T-cell (primary cell): ENCODE data around the gene EIF4E2. TPM values are rescaled to one million over a fixed set of nuclear protein-coding genes. Genes with fewer than 3 reads are reported as not detected.
A peak's percentile ranks its signal among the peaks of the same experiment; 100 is the strongest.

Source experiments
- ATAC-seq, 4 experiments: fragments of 200-7000 bp in 3 of 4; fragments of 150-1000 bp in 1 of 4; cut with Tn5 transposase; replicated peaks in 1 of 4; 1 replicate in 3 of 4; 2 replicates in 1 of 4; pipeline ENCODE4 v1.10.0; 2021; ENCODE audit warnings: moderate library complexity in 3 of 4, mild to moderate bottlenecking in 2 of 4, moderate number of reproducible peaks in 1 of 4
- CTCF ChIA-PET, 2 donors: fragments of 300-600 bp; sonication (Branson Sonifier 250); formaldehyde crosslinking; loops; one replicate each; lab custom pipeline; 2022; ENCODE audit warnings: antibody characterized with exemption in 2 of 2; lab: Charles Lee
- POLR2A ChIA-PET, 2 donors: fragments of 300-600 bp; sonication (Branson Sonifier 250); formaldehyde crosslinking; loops; one replicate each; lab custom pipeline; 2022; ENCODE audit warnings: antibody characterized with exemption in 2 of 2; lab: Charles Lee
- DNase-seq, 35 experiments: peaks; one replicate each; pipeline versions ENCODE4 v3.0.0 to v3.0.0-alpha.2; 2013 to 2023
- H3K27ac ChIP-seq: one replicate; pipeline ENCODE4 v1.5.1; 2013; ENCODE audit warnings: low read length
- H3K27me3 ChIP-seq, 2 experiments: replicated peaks in 1 of 2; 1 replicate in 1 of 2; 2 replicates in 1 of 2; pipeline versions ENCODE4 v1.6.1 to v1.7.0; 2013; ENCODE audit warnings: low read length in 1 of 2, mixed read lengths in 1 of 2; ENCODE audit not compliant: control insufficient read depth in 2 of 2, insufficient read depth in 2 of 2; ENCODE audit errors: extremely low read depth in 1 of 2
- H3K36me3 ChIP-seq, 2 donors: 1 replicate in 1 of 2; 2 replicates in 1 of 2; pipeline versions ENCODE4 v1.6.1 to v1.7.0; 2013; ENCODE audit warnings: low read length in 1 of 2; ENCODE audit not compliant: control insufficient read depth in 2 of 2, insufficient read depth in 1 of 2; ENCODE audit errors: extremely low read depth in 1 of 2
- H3K4me1 ChIP-seq, 2 experiments: 1 replicate in 1 of 2; 2 replicates in 1 of 2; pipeline versions ENCODE4 v1.6.1 to v1.7.0; 2013; ENCODE audit warnings: low read length in 2 of 2, mixed read lengths in 1 of 2; ENCODE audit not compliant: insufficient read depth in 2 of 2, control insufficient read depth in 1 of 2; ENCODE audit errors: extremely low read depth in 1 of 2
- H3K4me3 ChIP-seq, 2 donors: 1 replicate in 1 of 2; 2 replicates in 1 of 2; pipeline versions ENCODE4 v1.5.1 to v1.7.0; 2013; ENCODE audit warnings: mild to moderate bottlenecking in 2 of 2, low read length in 1 of 2, moderate library complexity in 1 of 2; ENCODE audit not compliant: control insufficient read depth in 1 of 2; ENCODE audit errors: extremely low read depth in 1 of 2
- H3K9me3 ChIP-seq: 2 replicates; pipeline ENCODE4 v1.7.0; 2013
- H3K27ac Mint-ChIP-seq, 2 donors: one replicate each; pipeline ENCODE4 v1.8.0; 2020 to 2021; ENCODE audit warnings: mild to moderate bottlenecking in 2 of 2, mixed read lengths in 2 of 2
- H3K27me3 Mint-ChIP-seq, 2 donors: one replicate each; pipeline ENCODE4 v1.8.0; 2021 to 2022; ENCODE audit warnings: mixed read lengths in 2 of 2
- H3K36me3 Mint-ChIP-seq: one replicate; pipeline ENCODE4 v1.8.0; 2021; ENCODE audit warnings: mixed read lengths
- H3K4me1 Mint-ChIP-seq, 3 donors: one replicate each; pipeline ENCODE4 v1.8.0; 2020 to 2022; ENCODE audit warnings: mixed read lengths in 3 of 3, mild to moderate bottlenecking in 1 of 3
- H3K4me3 Mint-ChIP-seq, 3 donors: one replicate each; pipeline ENCODE4 v1.8.0; 2020 to 2022; ENCODE audit warnings: mild to moderate bottlenecking in 3 of 3, mixed read lengths in 3 of 3, moderate library complexity in 3 of 3
- H3K9me3 Mint-ChIP-seq, 3 donors: one replicate each; pipeline ENCODE4 v1.8.0; 2020 to 2022; ENCODE audit warnings: mixed read lengths in 3 of 3
- WGBS: methylation state at CpG from one replicate; pipeline ENCODE4 v1.1.5; 2013; ENCODE audit warnings: missing lambda C conversion rate; ENCODE audit not compliant: insufficient coverage; 5-methylcytosine and 5-hydroxymethylcytosine counted together
- total RNA-seq, 35 experiments: library from RNA in 6 of 35; stranded (reverse) in 6 of 35; fragments of 120-200 nt in 1 of 35; gene quantifications; one replicate each; pipeline versions ENCODE4 v1.2.1 to v1.2.4 and lab custom pipeline; 2013 to 2026

EIF4E2 gene
- total RNA-seq, 5 donors from 2014 or later (not counting 1 experiment from before 2014, with no cell fraction given), result 49.5 to 60.9 (median 55.3) TPM

DNA sequence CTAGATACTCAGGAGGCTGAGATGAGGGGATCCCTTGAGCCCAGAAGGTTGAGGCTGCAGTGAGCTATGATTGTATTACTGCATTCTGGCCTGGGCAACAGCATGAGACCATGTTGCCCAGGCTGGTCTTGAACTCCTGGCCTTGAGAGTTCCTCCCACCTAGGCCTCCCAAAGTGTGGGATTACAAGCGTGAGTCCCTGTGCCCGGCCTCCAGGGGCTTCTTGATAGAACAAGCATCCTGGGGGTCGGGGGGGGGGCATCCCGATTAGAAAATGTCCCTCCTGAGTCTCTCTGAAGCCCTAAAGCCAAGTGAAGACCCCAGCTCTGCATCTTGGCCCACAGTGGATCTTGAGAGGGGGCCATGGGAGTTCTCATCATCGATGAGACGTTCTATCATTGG lies 60.6 kb downstream of the EIF4E2 start:
- no peaks in the 10 kb centered on the region for H3K36me3 Mint-ChIP-seq
- no peak overlapping the region for H3K4me3 Mint-ChIP-seq
- H3K9me3 ChIP-seq, result no peaks in the 10 kb centered on the region
- no peak overlapping the region for H3K27ac Mint-ChIP-seq
- no peak for DNase-seq
- peaks cover 0 to 10% of the 10 kb centered on the region in 2 experiments for H3K27me3 ChIP-seq
- no peaks in the 10 kb centered on the region for H3K9me3 Mint-ChIP-seq
- WGBS, result 79% methylated on average over 6 of the region's 6 CpGs
- no peaks in the 10 kb centered on the region for H3K36me3 ChIP-seq
- H3K4me1 Mint-ChIP-seq, result peaks cover 4% of the 10 kb centered on the region in 3 donors
- H3K4me1 ChIP-seq, result peaks cover 0 to 10% of the 10 kb centered on the region in 2 experiments
- H3K27ac ChIP-seq, result no peak overlapping the region
- no peak for ATAC-seq
- CTCF ChIA-PET, result interaction anchor here in 1 of 2 donors (0.6 kb wide), 1 partner anchor 443 kb away, joined by 8 read pairs; no protein-coding TSS in a partner anchor
- no peak overlapping the region for H3K4me3 ChIP-seq
- POLR2A ChIA-PET, result no interaction called here
- no peaks in the 10 kb centered on the region for H3K27me3 Mint-ChIP-seq

DNA sequence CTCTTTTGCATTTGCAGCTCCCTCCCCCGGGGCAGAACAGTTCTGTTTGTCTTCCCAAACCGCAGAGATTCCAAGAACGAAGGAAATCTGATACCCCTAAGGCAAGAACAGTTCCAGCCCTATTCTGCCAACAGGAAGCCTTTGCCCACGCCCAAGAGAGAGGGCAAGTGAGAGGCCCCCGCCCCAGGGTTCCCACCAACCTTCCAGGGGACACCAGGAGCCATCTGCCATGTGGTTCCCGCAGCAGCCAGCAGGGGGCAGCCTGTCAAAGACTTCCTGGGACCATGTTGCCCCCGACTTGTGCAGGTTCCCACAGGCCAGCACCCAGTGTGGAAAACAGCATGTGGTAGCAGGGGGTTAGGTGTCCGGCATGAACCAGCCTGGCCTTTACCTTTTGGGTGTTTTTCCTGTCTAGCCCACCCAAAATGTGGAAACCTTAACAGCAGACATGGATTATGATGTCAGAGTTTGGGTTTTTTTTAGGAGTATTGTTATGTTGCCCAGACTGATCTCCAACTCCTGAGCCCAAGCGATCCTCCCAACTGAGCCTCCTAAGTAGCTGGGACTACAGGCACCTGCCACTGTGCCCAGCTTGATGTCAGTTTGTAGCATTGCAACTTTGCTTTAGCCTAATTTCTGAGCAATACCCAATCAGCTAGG lies 61.2 kb downstream of the EIF4E2 start:
- H3K27ac ChIP-seq, result no peak overlapping the region
- H3K4me1 Mint-ChIP-seq, result no peaks in the 10 kb centered on the region
- H3K36me3 Mint-ChIP-seq, result no peaks in the 10 kb centered on the region
- H3K27me3 ChIP-seq, result peaks cover 0 to 10% of the 10 kb centered on the region in 2 experiments
- no peak overlapping the region for H3K4me3 Mint-ChIP-seq
- peaks cover 0 to 5% of the 10 kb centered on the region in 2 experiments for H3K4me1 ChIP-seq
- no peaks in the 10 kb centered on the region for H3K36me3 ChIP-seq
- H3K4me3 ChIP-seq, result no peak overlapping the region
- ATAC-seq (peak; percentile 50 to 65 (median 60)), DNase-seq (peak in 34 of 35 experiments; percentile 13 to 75 (median 54))
- 39% methylated on average over 5 of the region's 9 CpGs for WGBS
- CTCF ChIA-PET, result no interaction called here
- POLR2A ChIA-PET, result no interaction called here
- peaks cover 0 to 3% of the 10 kb centered on the region in 2 donors for H3K27me3 Mint-ChIP-seq
- no peak overlapping the region for H3K27ac Mint-ChIP-seq
- H3K9me3 ChIP-seq, result no peaks in the 10 kb centered on the region
- H3K9me3 Mint-ChIP-seq, result no peaks in the 10 kb centered on the region

DNA sequence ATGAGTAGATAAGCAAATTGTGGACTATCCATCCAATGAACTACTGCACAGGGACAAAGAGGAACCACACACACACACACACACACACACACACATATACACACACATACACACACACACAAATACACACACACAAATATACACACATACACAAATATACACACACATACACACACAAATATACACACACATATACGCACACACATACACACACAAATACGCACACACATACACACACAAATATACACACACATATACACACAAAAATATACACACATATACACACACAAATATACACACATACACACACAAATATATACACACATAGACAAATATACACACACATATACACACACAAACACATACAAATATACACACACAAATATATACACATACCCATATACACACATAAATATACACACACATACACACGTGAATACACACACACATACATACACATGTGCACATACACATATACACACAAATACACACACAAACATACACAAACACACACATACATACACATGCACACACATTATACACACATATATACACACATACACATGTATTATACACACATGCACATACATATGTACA lies 63.1 kb downstream of the EIF4E2 start:
- ATAC-seq (no peak), DNase-seq (no peak)
- Histone ChIP-seq H3K4me3 (no peak overlapping the region), H3K27ac (no peak overlapping the region), H3K4me1 (peaks cover 0 to 5% of the 10 kb centered on the region in 2 experiments), H3K36me3 (no peaks in the 10 kb centered on the region), H3K9me3 (no peaks in the 10 kb centered on the region), H3K27me3 (peaks cover 0 to 12% of the 10 kb centered on the region in 2 experiments)
- Mint-ChIP-seq H3K27me3 (peaks cover 0 to 4% of the 10 kb centered on the region in 2 donors), H3K4me1 (no peaks in the 10 kb centered on the region), H3K36me3 (no peaks in the 10 kb centered on the region), H3K9me3 (no peaks in the 10 kb centered on the region), H3K4me3 (no peak overlapping the region), H3K27ac (no peak overlapping the region)
- CTCF ChIA-PET, result interaction anchor here (0.5 to 0.7 kb wide), 3 partner anchors 24 to 553 kb away, joined by 3 to 6 read pairs (median 4); no protein-coding TSS in a partner anchor
- POLR2A ChIA-PET, result no interaction called here
- 80% methylated on average over 3 of the region's 3 CpGs for WGBS

DNA sequence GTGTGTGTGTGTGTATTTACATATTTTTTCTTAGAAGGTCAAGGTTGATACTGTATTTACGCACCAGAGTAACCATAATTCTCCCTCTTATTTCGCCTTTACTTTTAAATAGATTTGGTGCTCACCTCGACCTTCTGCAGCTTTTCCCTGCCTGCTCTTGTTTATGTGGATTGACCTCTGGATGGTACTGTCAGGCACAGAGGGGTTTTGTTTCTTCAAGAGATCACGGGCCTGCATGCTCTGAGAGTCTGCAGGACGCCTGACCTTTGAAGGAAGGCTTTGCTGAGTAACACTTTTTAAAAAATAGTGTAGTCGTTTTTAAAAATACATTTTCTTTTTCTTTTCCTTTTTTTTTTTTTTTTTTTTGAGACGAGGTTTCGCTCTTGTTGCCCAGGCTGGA lies 64.8 kb downstream of the EIF4E2 start:
- Mint-ChIP-seq H3K36me3 (no peaks in the 10 kb centered on the region), H3K4me1 (no peaks in the 10 kb centered on the region), H3K9me3 (no peaks in the 10 kb centered on the region), H3K27ac (no peak overlapping the region), H3K4me3 (no peak overlapping the region), H3K27me3 (peaks cover 0 to 4% of the 10 kb centered on the region in 2 donors)
- Histone ChIP-seq H3K36me3 (no peaks in the 10 kb centered on the region), H3K9me3 (no peaks in the 10 kb centered on the region), H3K27ac (no peak overlapping the region), H3K27me3 (peaks cover 0 to 9% of the 10 kb centered on the region in 2 experiments), H3K4me1 (peaks cover 0 to 5% of the 10 kb centered on the region in 2 experiments), H3K4me3 (no peak overlapping the region)
- ChIA-PET POLR2A (no interaction called here), CTCF (interaction anchor here in 1 of 2 donors (0.7 to 1.0 kb wide), 2 partner anchors 10 to 134 kb away, joined by 3 read pairs; no protein-coding TSS in a partner anchor)
- ATAC-seq (no peak), DNase-seq (no peak)
- WGBS, result 80% methylated on average over 1 of the region's 8 CpGs

Other genes starting within 250 kb of the EIF4E2 start
- under 1 TPM in 1 of 5 donors, not detected in 4; 0.16 TPM for gene ALPP, start 171.9 kb upstream of the EIF4E2 start, total RNA-seq
- gene ALPG, start 143.8 kb upstream of the EIF4E2 start, total RNA-seq, result under 1 TPM in 1 of 5 donors, not detected in 4; 0.15 TPM
- gene ALPI, start 94.5 kb upstream of the EIF4E2 start, total RNA-seq, result not detected
- under 1 TPM in 2 of 5 donors, not detected in 3; 0.15 to 0.19 TPM for gene ECEL1, start 62.9 kb upstream of the EIF4E2 start, total RNA-seq
- not detected for gene PRSS56, start 30.3 kb upstream of the EIF4E2 start, total RNA-seq
- gene CHRND, start 24.5 kb upstream of the EIF4E2 start, total RNA-seq, result not detected
- not detected for gene CHRNG, start 11.0 kb upstream of the EIF4E2 start, total RNA-seq
- gene TIGD1, start 132 bp upstream of the EIF4E2 start, total RNA-seq, result 10 to 100 TPM; 15.6 to 20.4 (median 16.9) TPM
- gene EFHD1, start 82.9 kb downstream of the EIF4E2 start, total RNA-seq, result 1 to 10 TPM in 4 of 5 donors, under 1 TPM in 1; 0.93 to 3.0 (median 2.3) TPM
- 10 to 100 TPM; 57.8 to 76.8 (median 68.7) TPM for gene GIGYF2, start 146.6 kb downstream of the EIF4E2 start, total RNA-seq
- not detected for gene KCNJ13, start 225.9 kb downstream of the EIF4E2 start, total RNA-seq